Measurements from ENCODE around the gene SPECC1.

DNA sequence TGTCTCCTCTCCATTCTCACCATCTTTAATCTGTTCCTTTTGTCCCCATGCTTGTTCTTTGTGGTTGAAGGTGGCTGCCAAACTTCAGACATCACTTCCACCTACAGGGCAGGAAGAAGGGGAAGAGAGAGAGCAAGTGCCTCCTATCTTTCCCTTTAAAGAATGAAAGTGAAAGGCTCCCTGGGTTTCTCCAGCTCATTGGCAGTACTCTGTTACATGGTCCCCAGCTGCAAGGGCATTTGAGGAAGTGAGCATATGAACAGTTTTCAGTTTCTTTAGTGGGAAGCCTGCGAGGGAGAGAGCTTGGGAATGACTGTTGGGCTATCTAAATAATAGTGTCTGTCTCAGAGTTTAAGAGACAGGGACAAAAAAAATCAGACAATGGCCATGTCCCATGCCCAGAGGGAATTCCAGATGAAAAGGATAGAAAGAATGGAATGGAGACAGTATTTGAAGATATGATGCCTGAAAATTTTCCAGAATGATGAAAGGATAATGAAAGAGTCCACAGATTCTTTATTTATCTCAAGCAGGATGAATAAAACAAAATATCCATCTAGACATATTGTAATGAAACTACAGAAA lies 298.3 kb downstream of the SPECC1 start:
- TF ChIP-seq, protein P1, sequence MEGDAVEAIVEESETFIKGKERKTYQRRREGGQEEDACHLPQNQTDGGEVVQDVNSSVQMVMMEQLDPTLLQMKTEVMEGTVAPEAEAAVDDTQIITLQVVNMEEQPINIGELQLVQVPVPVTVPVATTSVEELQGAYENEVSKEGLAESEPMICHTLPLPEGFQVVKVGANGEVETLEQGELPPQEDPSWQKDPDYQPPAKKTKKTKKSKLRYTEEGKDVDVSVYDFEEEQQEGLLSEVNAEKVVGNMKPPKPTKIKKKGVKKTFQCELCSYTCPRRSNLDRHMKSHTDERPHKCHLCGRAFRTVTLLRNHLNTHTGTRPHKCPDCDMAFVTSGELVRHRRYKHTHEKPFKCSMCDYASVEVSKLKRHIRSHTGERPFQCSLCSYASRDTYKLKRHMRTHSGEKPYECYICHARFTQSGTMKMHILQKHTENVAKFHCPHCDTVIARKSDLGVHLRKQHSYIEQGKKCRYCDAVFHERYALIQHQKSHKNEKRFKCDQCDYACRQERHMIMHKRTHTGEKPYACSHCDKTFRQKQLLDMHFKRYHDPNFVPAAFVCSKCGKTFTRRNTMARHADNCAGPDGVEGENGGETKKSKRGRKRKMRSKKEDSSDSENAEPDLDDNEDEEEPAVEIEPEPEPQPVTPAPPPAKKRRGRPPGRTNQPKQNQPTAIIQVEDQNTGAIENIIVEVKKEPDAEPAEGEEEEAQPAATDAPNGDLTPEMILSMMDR (IDR thresholded peaks at IDR 0.05; ENCODE audit: insufficient read depth, low read depth, low read length) = no peak
- TF ChIP-seq EZH2 (IDR thresholded peaks at IDR 0.05; ENCODE audit: insufficient read depth, low read length) = no peak

Data from astrocyte (in vitro differentiated cells and primary cell).